HepG2 (cell line): ENCODE results near the gene RAB15. TPM values are rescaled to one million over a fixed set of nuclear protein-coding genes. Genes with fewer than 3 reads are reported as not detected.

Experiments used
- CHCHD3 ChIP-seq: sonication (generic); formaldehyde crosslinking; IDR thresholded peaks from 2 replicates; pipeline ENCODE4 v1.8.0; 2022; ENCODE audit warnings: mild to moderate bottlenecking, missing genetic modification reagents, moderate library complexity
- E2F5 ChIP-seq: sonication (generic); formaldehyde crosslinking; conservative IDR thresholded peaks from 2 replicates; pipeline ENCODE4 v1.4.0; 2020; ENCODE audit warnings: missing genetic modification reagents
- FOXO4 ChIP-seq: sonication (generic); formaldehyde crosslinking; conservative IDR thresholded peaks from 2 replicates; pipeline ENCODE4 v1.8.1; 2023; ENCODE audit warnings: missing genetic modification reagents
- HOXA9 ChIP-seq: sonication (generic); formaldehyde crosslinking; IDR thresholded peaks from 2 replicates; pipeline ENCODE4 v1.8.1; 2022; ENCODE audit warnings: missing genetic modification reagents, mild to moderate bottlenecking, moderate library complexity, borderline replicate concordance
- KAT7 ChIP-seq: IDR thresholded peaks from 2 replicates; pipeline ENCODE4 v1.6.1; 2018; ENCODE audit warnings: borderline replicate concordance, missing compliant biosample characterization
- KDM2A ChIP-seq: sonication (generic); formaldehyde crosslinking; IDR thresholded peaks from 2 replicates; pipeline ENCODE4 v1.4.0; 2020; ENCODE audit warnings: low read depth, missing genetic modification reagents, borderline replicate concordance
- PCBP1 ChIP-seq: fragments of 200-400 bp; formaldehyde crosslinking; IDR thresholded peaks from 2 replicates; pipeline ENCODE4 v1.6.1; 2017; ENCODE audit warnings: mild to moderate bottlenecking, low read depth, low read length, borderline replicate concordance
- PLSCR1 ChIP-seq: sonication (generic); formaldehyde crosslinking; IDR thresholded peaks from 2 replicates; pipeline ENCODE4 v1.5.0; 2020; ENCODE audit warnings: missing genetic modification reagents, mild to moderate bottlenecking, borderline replicate concordance
- RFX3 ChIP-seq: IDR thresholded peaks from 2 replicates; pipeline ENCODE4 v1.6.1; 2016; ENCODE audit warnings: missing biosample characterization, missing genetic modification reagents
- SSRP1 ChIP-seq: IDR thresholded peaks from 2 replicates; pipeline ENCODE4 v1.6.1; 2016; ENCODE audit warnings: control low read depth
- STAG1 ChIP-seq: sonication (generic); formaldehyde crosslinking; IDR thresholded peaks from 2 replicates; pipeline ENCODE4 v1.4.0; 2020; ENCODE audit warnings: missing genetic modification reagents
- TMF1 ChIP-seq: sonication (generic); formaldehyde crosslinking; IDR thresholded peaks from 2 replicates; pipeline ENCODE4 v1.8.1; 2022; ENCODE audit warnings: low read depth, missing genetic modification reagents
- ZFP36 ChIP-seq: fragments of 150-350 bp; IDR thresholded peaks from 2 replicates; pipeline ENCODE4 v1.6.1; 2018; ENCODE audit warnings: borderline replicate concordance, low read length, low read depth; ENCODE audit not compliant: partially characterized antibody
- ZNF281 ChIP-seq: sonication (generic); formaldehyde crosslinking; IDR thresholded peaks from 2 replicates; pipeline ENCODE4 v1.4.0; 2020; ENCODE audit warnings: missing genetic modification reagents, borderline replicate concordance
- ZNF292 ChIP-seq: sonication (generic); formaldehyde crosslinking; IDR thresholded peaks from 2 replicates; pipeline ENCODE4 v1.8.1; 2022; ENCODE audit warnings: mild to moderate bottlenecking, low read depth, missing genetic modification reagents, borderline replicate concordance
- ZNF496 ChIP-seq: sonication (generic); formaldehyde crosslinking; IDR thresholded peaks from 2 replicates; pipeline ENCODE4 v1.8.1; 2023; ENCODE audit warnings: mild to moderate bottlenecking, moderate library complexity, missing genetic modification reagents; ENCODE audit not compliant: insufficient replicate concordance
- ZNF569 ChIP-seq: sonication (generic); formaldehyde crosslinking; IDR thresholded peaks from 2 replicates; pipeline ENCODE4 v1.5.0; 2020; ENCODE audit warnings: mild to moderate bottlenecking, missing genetic modification reagents, moderate library complexity, borderline replicate concordance
- ZNF737 ChIP-seq: sonication (generic); formaldehyde crosslinking; IDR thresholded peaks from 2 replicates; pipeline ENCODE4 v1.5.0; 2020; ENCODE audit warnings: missing genetic modification reagents, mild to moderate bottlenecking, borderline replicate concordance
- ZNF780A ChIP-seq: sonication (generic); formaldehyde crosslinking; IDR thresholded peaks from 2 replicates; pipeline ENCODE4 v1.8.0; 2022; ENCODE audit warnings: mild to moderate bottlenecking, missing genetic modification reagents, moderate library complexity
- ZNF788 ChIP-seq: sonication (generic); formaldehyde crosslinking; IDR thresholded peaks from 2 replicates; pipeline ENCODE4 v1.5.0; 2020; ENCODE audit warnings: mild to moderate bottlenecking, missing genetic modification reagents, borderline replicate concordance
- ZNF891 ChIP-seq: sonication (generic); formaldehyde crosslinking; IDR thresholded peaks from 2 replicates; pipeline ENCODE4 v1.5.0; 2020; ENCODE audit warnings: mild to moderate bottlenecking, missing genetic modification reagents
- polyA plus RNA-seq, 8 experiments: library from polyadenylated mRNA; depleted of rRNA in 3 of 8; stranded (reverse) in 7 of 8; unstranded in 1 of 8; fragments of >200 nt; fragmentation: Illumina TruSeq in 4 of 8; extraction: Trizol in 4 of 8; gene quantifications; 2 replicates each; pipeline versions ENCODE4 v1.2.1 to v1.2.3, GENCODE V29; 2011 to 2016; ENCODE audit warnings: low read depth in 4 of 8, missing spikeins in 1 of 8, mixed read lengths in 1 of 8; ENCODE audit not compliant: insufficient read depth in 1 of 8
- total RNA-seq, 5 experiments: library from RNA; depleted of rRNA; stranded (reverse); fragments of >200 nt; fragmentation: Illumina TruSeq; extraction: Trizol; gene quantifications; 2 replicates each; pipeline ENCODE4 v1.2.3, GENCODE V29; 2016; ENCODE audit warnings: low read depth in 1 of 5

The RAB15 gene
- total and polyA plus RNA-seq, 2 of the 13 experiments (the other 11 are each of a cell fraction or from before 2014, with no cell fraction given) = 7.4 to 18.5 TPM

GRCh38 chr14:64938972-64939816, 32.9 kb downstream of the RAB15 start (continued):
- TF ChIP-seq ZNF292 (no peak), RFX3 (no peak), ZNF737 (CRISPR knock-in tag) (no peak), ZNF891 (CRISPR knock-in tag) (no peak), SSRP1 (CRISPR knock-in tag) (peak; percentile 78; the same call in 1 of the 2 replicates), ZFP36 (no peak), KAT7 (no peak), E2F5 (CRISPR knock-in tag) (no peak), KDM2A (CRISPR knock-in tag) (no peak), ZNF788 (no peak), ZNF780A (CRISPR knock-in tag) (0 out of 2 replicates have a peak, but pooled peaks have one; percentile 31), ZNF496 (no peak), PLSCR1 (CRISPR knock-in tag) (no peak), ZNF281 (CRISPR knock-in tag) (no peak), TMF1 (CRISPR knock-in tag) (0 out of 2 replicates have a peak, but pooled peaks have one; percentile 22), FOXO4 (CRISPR knock-in tag) (no peak), PCBP1 (no peak), CHCHD3 (no peak), STAG1 (CRISPR knock-in tag) (no peak), ZNF569 (CRISPR knock-in tag) (no peak), HOXA9 (CRISPR knock-in tag) (no peak)
